ENCODE measurements around the gene BCL11B. TPM values are rescaled to one million over a fixed set of nuclear protein-coding genes. Genes with fewer than 3 reads are reported as not detected.

The BCL11B gene
- total and polyA plus RNA-seq, 10 of the 15 experiments (the other 5 are each of a cell fraction or from before 2014, with no cell fraction given), result 0.38 to 5.5 (median 1.3) TPM

DNA sequence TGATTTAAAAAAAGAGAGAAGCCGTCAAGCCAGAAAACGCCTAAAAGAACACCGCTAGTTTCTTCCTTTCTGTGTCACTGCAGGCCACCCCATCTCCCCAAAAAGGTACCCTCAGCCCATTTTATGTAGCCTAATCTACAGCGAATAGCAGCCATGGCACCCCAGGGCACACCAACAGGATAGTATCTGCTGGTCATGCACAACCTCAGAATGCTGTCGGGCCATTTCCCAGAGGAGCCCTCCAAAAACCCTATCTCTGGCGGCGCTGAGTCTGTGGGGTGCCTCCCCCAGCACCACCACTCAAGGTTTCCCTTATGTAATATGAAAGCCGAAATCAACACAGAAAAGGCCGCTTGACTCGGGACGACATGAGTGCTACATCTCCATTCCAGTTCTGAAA is 98.9 kb downstream of the BCL11B start (continued):
- TF ChIP-seq ZZZ3 (IDR thresholded peaks at IDR 0.05; ENCODE audit: control insufficient read depth, insufficient read length, low read depth) (no peak), KLF5 (IDR thresholded peaks at IDR 0.05; ENCODE audit: partially characterized antibody) (no peak), POU2F2 (IDR thresholded peaks at IDR 0.05; ENCODE audit: borderline replicate concordance, low read depth, low read length) (no peak), MEF2A (IDR thresholded peaks at IDR 0.05; ENCODE audit: insufficient read depth, low read depth, low read length) (no peak)

DNA sequence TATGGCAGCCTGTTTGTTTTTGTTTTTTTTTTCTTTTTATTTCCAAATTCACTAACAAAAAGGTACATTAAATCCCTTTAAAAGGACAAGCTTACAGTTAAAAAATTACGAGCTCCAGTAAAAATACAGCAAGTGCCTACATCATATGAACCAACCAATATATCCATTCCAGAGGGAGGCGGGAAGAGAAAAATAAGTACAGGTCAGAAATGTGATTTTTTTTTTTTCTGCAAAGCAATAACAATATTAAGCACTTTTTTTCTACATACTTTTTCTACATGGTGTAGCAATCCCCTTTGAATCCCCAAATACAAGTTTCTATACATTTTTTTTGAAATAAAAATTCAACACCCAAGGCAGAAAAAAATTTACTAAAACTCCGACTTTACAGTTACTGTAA is 100.6 kb downstream of the BCL11B start:
- POLR2A ChIA-PET, result no interaction called here
- RAD21 ChIA-PET (ENCODE audit: unreplicated experiment), result no interaction called here
- TF ChIP-seq YY1 (IDR thresholded peaks at IDR 0.05; ENCODE audit: low read depth, low read length) (no peak), GABPA (IDR thresholded peaks at IDR 0.05; ENCODE audit: low read depth) (no peak), BHLHE40 (IDR thresholded peaks at IDR 0.05; ENCODE audit: borderline replicate concordance in 1 of 2, low read depth in 2 of 2, low read length in 1 of 2) (no peak), TCF3 (IDR thresholded peaks at IDR 0.05; ENCODE audit: borderline replicate concordance, insufficient read depth, low read depth, low read length) (no peak), FOXK2 (IDR thresholded peaks at IDR 0.05) (no peak), MYB (IDR thresholded peaks at IDR 0.05; ENCODE audit: borderline replicate concordance, low read depth, low read length) (no peak), NFXL1 (IDR thresholded peaks at IDR 0.05; ENCODE audit: borderline replicate concordance) (no peak)
- TF ChIP-seq, protein P1, sequence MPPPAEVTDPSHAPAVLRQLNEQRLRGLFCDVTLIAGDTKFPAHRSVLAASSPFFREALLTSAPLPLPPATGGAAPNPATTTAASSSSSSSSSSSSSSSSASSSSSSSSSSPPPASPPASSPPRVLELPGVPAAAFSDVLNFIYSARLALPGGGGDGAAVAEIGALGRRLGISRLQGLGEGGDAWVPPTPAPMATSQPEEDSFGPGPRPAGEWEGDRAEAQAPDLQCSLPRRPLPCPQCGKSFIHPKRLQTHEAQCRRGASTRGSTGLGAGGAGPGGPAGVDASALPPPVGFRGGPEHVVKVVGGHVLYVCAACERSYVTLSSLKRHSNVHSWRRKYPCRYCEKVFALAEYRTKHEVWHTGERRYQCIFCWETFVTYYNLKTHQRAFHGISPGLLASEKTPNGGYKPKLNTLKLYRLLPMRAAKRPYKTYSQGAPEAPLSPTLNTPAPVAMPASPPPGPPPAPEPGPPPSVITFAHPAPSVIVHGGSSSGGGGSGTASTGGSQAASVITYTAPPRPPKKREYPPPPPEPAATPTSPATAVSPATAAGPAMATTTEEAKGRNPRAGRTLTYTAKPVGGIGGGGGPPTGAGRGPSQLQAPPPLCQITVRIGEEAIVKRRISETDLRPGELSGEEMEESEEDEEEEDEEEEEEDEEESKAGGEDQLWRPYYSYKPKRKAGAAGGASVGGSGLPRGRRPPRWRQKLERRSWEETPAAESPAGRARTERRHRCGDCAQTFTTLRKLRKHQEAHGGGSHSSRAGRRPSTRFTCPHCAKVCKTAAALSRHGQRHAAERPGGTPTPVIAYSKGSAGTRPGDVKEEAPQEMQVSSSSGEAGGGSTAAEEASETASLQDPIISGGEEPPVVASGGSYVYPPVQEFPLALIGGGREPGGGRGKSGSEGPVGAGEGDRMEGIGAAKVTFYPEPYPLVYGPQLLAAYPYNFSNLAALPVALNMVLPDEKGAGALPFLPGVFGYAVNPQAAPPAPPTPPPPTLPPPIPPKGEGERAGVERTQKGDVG (CRISPR knock-in tag; IDR thresholded peaks at IDR 0.05), result no peak
- TF ChIP-seq, protein P2, sequence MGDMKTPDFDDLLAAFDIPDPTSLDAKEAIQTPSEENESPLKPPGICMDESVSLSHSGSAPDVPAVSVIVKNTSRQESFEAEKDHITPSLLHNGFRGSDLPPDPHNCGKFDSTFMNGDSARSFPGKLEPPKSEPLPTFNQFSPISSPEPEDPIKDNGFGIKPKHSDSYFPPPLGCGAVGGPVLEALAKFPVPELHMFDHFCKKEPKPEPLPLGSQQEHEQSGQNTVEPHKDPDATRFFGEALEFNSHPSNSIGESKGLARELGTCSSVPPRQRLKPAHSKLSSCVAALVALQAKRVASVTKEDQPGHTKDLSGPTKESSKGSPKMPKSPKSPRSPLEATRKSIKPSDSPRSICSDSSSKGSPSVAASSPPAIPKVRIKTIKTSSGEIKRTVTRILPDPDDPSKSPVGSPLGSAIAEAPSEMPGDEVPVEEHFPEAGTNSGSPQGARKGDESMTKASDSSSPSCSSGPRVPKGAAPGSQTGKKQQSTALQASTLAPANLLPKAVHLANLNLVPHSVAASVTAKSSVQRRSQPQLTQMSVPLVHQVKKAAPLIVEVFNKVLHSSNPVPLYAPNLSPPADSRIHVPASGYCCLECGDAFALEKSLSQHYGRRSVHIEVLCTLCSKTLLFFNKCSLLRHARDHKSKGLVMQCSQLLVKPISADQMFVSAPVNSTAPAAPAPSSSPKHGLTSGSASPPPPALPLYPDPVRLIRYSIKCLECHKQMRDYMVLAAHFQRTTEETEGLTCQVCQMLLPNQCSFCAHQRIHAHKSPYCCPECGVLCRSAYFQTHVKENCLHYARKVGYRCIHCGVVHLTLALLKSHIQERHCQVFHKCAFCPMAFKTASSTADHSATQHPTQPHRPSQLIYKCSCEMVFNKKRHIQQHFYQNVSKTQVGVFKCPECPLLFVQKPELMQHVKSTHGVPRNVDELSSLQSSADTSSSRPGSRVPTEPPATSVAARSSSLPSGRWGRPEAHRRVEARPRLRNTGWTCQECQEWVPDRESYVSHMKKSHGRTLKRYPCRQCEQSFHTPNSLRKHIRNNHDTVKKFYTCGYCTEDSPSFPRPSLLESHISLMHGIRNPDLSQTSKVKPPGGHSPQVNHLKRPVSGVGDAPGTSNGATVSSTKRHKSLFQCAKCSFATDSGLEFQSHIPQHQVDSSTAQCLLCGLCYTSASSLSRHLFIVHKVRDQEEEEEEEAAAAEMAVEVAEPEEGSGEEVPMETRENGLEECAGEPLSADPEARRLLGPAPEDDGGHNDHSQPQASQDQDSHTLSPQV (IDR thresholded peaks at IDR 0.05), result no peak
- FAIRE-seq (no peak), DNase-seq (ENCODE audit: low read depth, low spot score) (no peak), ATAC-seq (no peak)
- Histone ChIP-seq H3K4me3 (no peak overlapping the region), H2AFZ (ENCODE audit: control insufficient read depth, low read depth, low read length) (no peak overlapping the region), H3K4me2 (ENCODE audit: control insufficient read depth, insufficient read depth) (no peak overlapping the region), H3K36me3 (ENCODE audit: control insufficient read depth in 2 of 2, insufficient read depth in 2 of 2, low read length in 1 of 2) (no peaks in the 10 kb centered on the region), H3K27me3 (replicated peaks in 1 of 2; ENCODE audit: control insufficient read depth in 2 of 2, insufficient read depth in 2 of 2, low read length in 1 of 2) (no peaks in the 10 kb centered on the region), H3K9me3 (replicated peaks; ENCODE audit: control insufficient read depth, insufficient read depth, low read length) (no peaks in the 10 kb centered on the region; the same call in 2 of the 3 replicates), H3K79me2 (ENCODE audit: control insufficient read depth, insufficient read depth, low read length) (no peaks in the 10 kb centered on the region), H4K20me1 (ENCODE audit: control insufficient read depth, insufficient read depth) (no peaks in the 10 kb centered on the region), H3K4me1 (ENCODE audit: control insufficient read depth, insufficient read depth, low read length) (no peaks in the 10 kb centered on the region), H3K9ac (ENCODE audit: control insufficient read depth, insufficient read depth, low read length) (no peak overlapping the region), H3K27ac (ENCODE audit: control insufficient read depth, insufficient read depth) (no peak overlapping the region)
- 21% methylated on average over 3 of the region's 3 CpGs for WGBS (ENCODE audit: insufficient coverage, insufficient replicate concordance, low lambda C conversion rate, missing lambda C conversion rate)
- intact Hi-C loops (cut with micrococcal nuclease; ENCODE audit: unreplicated experiment), result no loop called here
- CTCF ChIA-PET, result interaction anchor here (1.7 kb wide), 1 partner anchor 10 kb away, joined by 5 read pairs; no protein-coding TSS in a partner anchor
- BruUV-seq (replicated peaks), result no TSS peak
- SMC1A ChIA-PET (ENCODE audit: uncharacterized antibody, unreplicated experiment), result no interaction called here
- in situ Hi-C loops (cut with MboI), result no loop called here
